ENCODE measurements around the gene PIEZO1. TPM values are rescaled to one million over a fixed set of nuclear protein-coding genes. Genes with fewer than 3 reads are reported as not detected.

PIEZO1 gene
- total RNA-seq, 1 donor from 2014 or later = 247 TPM

DNA sequence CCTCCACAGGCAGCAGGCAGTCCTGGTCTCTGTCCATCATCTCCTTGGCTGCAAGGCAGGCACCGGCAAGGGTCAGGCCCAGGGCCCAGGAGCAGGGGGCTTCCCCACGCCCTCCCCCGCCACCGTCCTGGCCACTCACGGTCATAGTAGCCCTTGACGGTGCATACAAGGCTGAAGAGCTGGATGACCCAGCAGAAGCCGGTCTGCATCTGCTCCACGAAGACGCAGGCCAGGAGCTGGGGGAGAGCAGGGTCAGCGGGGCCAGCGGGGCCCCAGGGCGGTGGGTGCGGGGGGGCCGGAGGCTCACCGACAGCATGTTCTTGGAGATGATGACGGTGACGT, 58.6 kb downstream of the PIEZO1 start:
- no peak overlapping the region for H3K27ac Mint-ChIP-seq (ENCODE audit: unreplicated experiment)
- peaks cover 5% of the 10 kb centered on the region for H3K36me3 Mint-ChIP-seq (ENCODE audit: low read depth, unreplicated experiment)
- H3K4me3 ChIP-seq (ENCODE audit: insufficient read depth, low read depth, low read length) = no peak overlapping the region
- no peaks in the 10 kb centered on the region for H3K27me3 ChIP-seq (ENCODE audit: insufficient read depth, low read length)
- peaks cover 4% of the 10 kb centered on the region for H3K79me2 ChIP-seq (ENCODE audit: insufficient read depth, low read length)
- H3K4me1 ChIP-seq (ENCODE audit: insufficient read depth, low read length) = peaks cover 8% of the 10 kb centered on the region
- no peak overlapping the region for H3K9ac ChIP-seq (ENCODE audit: low read length)
- no peak overlapping the region for H2AFZ ChIP-seq (ENCODE audit: low read depth, low read length)
- H3K4me1 Mint-ChIP-seq (ENCODE audit: low read depth, unreplicated experiment) = peaks cover 8% of the 10 kb centered on the region
- no peaks in the 10 kb centered on the region for H3K9me3 ChIP-seq (ENCODE audit: insufficient read depth, low read depth, low read length)
- peaks cover 8% of the 10 kb centered on the region for H3K36me3 ChIP-seq (ENCODE audit: insufficient read depth, low read length)
- no peak for TF ChIP-seq EZH2 (IDR thresholded peaks at IDR 0.05; ENCODE audit: insufficient read depth, low read length)
- TF ChIP-seq, protein P1, sequence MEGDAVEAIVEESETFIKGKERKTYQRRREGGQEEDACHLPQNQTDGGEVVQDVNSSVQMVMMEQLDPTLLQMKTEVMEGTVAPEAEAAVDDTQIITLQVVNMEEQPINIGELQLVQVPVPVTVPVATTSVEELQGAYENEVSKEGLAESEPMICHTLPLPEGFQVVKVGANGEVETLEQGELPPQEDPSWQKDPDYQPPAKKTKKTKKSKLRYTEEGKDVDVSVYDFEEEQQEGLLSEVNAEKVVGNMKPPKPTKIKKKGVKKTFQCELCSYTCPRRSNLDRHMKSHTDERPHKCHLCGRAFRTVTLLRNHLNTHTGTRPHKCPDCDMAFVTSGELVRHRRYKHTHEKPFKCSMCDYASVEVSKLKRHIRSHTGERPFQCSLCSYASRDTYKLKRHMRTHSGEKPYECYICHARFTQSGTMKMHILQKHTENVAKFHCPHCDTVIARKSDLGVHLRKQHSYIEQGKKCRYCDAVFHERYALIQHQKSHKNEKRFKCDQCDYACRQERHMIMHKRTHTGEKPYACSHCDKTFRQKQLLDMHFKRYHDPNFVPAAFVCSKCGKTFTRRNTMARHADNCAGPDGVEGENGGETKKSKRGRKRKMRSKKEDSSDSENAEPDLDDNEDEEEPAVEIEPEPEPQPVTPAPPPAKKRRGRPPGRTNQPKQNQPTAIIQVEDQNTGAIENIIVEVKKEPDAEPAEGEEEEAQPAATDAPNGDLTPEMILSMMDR (IDR thresholded peaks at IDR 0.05; ENCODE audit: insufficient read depth, low read depth, low read length) = no peak
- H3K9me3 Mint-ChIP-seq (ENCODE audit: unreplicated experiment) = no peaks in the 10 kb centered on the region
- no peak for FAIRE-seq
- H4K20me1 ChIP-seq (ENCODE audit: insufficient read depth, low read length) = peaks cover 21% of the 10 kb centered on the region
- H3K4me2 ChIP-seq (ENCODE audit: low read length) = no peak overlapping the region
- H3K4me3 Mint-ChIP-seq (ENCODE audit: unreplicated experiment) = no peak overlapping the region
- H3K27ac ChIP-seq (ENCODE audit: low read depth, low read length) = no peak overlapping the region
- DNase-seq (ENCODE audit: low read depth) = no peak
- no peaks in the 10 kb centered on the region for H3K27me3 Mint-ChIP-seq (ENCODE audit: low read depth, unreplicated experiment)

DNA sequence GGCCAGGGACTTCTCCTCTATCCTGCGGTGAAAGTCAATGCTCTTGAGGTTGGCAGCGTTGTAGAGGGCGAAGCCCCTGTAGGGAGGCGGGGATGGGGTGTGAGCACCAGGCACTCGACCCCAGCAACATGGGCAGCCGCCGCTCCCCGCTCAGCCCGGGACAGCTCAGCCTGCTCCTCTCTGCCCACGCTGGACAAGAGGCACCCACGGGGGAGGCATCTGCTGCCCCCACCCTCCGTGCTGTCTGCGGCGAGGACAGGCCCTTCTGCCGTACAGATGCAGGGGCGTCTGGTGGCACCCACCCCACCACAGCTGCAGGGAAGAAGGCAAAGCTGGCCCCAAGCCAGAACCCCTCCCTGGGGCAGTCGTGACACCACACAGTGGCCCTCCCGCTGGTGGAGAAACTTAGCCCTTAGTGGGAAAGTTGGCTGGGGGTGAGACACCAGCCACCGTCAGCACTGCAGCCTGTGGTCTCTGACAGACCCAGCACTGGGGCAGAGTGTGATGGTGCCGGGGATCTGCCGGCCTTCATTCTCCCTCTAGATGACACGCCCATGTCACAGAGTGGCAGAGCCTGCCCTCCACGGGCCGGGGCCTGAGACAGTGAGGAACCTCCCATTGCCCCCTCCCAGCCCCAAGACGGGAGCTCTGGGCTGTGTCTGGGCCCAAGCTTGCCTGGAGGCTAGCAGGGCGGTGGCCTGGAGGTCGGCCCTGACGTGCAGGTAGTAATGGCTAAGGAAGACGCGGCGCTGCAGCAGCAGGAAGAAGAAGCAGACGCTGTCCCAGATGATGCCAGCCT, 59.2 kb downstream of the PIEZO1 start:
- Mint-ChIP-seq H3K36me3 (ENCODE audit: low read depth, unreplicated experiment) (peaks cover 3% of the 10 kb centered on the region), H3K27me3 (ENCODE audit: low read depth, unreplicated experiment) (no peaks in the 10 kb centered on the region), H3K27ac (ENCODE audit: unreplicated experiment) (no peak overlapping the region), H3K4me3 (ENCODE audit: unreplicated experiment) (no peak overlapping the region), H3K9me3 (ENCODE audit: unreplicated experiment) (no peaks in the 10 kb centered on the region), H3K4me1 (ENCODE audit: low read depth, unreplicated experiment) (peaks cover 3% of the 10 kb centered on the region)
- H3K4me1 ChIP-seq (ENCODE audit: insufficient read depth, low read length) = peaks cover 3% of the 10 kb centered on the region
- H3K9me3 ChIP-seq (ENCODE audit: insufficient read depth, low read depth, low read length) = no peaks in the 10 kb centered on the region
- no peak overlapping the region for H3K4me2 ChIP-seq (ENCODE audit: low read length)
- no peak for DNase-seq (ENCODE audit: low read depth)
- peaks cover 4% of the 10 kb centered on the region for H3K79me2 ChIP-seq (ENCODE audit: insufficient read depth, low read length)
- no peak overlapping the region for H3K27ac ChIP-seq (ENCODE audit: low read depth, low read length)
- H4K20me1 ChIP-seq (ENCODE audit: insufficient read depth, low read length) = peaks cover 16% of the 10 kb centered on the region
- TF ChIP-seq, protein P1 (IDR thresholded peaks at IDR 0.05; ENCODE audit: insufficient read depth, low read depth, low read length) = no peak
- no peak for TF ChIP-seq EZH2 (IDR thresholded peaks at IDR 0.05; ENCODE audit: insufficient read depth, low read length)
- no peak overlapping the region for H3K4me3 ChIP-seq (ENCODE audit: insufficient read depth, low read depth, low read length)
- H2AFZ ChIP-seq (ENCODE audit: low read depth, low read length) = no peak overlapping the region
- peaks cover 8% of the 10 kb centered on the region for H3K36me3 ChIP-seq (ENCODE audit: insufficient read depth, low read length)
- H3K27me3 ChIP-seq (ENCODE audit: insufficient read depth, low read length) = no peaks in the 10 kb centered on the region
- no peak overlapping the region for H3K9ac ChIP-seq (ENCODE audit: low read length)
- no peak for FAIRE-seq

Measured in astrocyte (in vitro differentiated cells and primary cell).